Caco-2 (cell line): ENCODE measurements around the gene PHACTR1. TPM values are rescaled to one million over a fixed set of nuclear protein-coding genes. Genes with fewer than 3 reads are reported as not detected.
"Not testable (repeated sequence)": the region's sequence is repeated elsewhere in the genome, so short reads cannot be mapped to it uniquely, and the experiment has no call there.

Experiments
- BruUV-seq: library from RNA; stranded (reverse); fragments of 400-500 nt; replicated peaks from 2 replicates; lab custom pipeline; 2021; lab: Mats Ljungman, UMichigan
- CTCF ChIA-PET: fragments of 300-600 bp; sonication (Branson Sonifier 250); formaldehyde crosslinking; loops from one replicate; lab custom pipeline; 2022; ENCODE audit warnings: antibody characterized with exemption; lab: Charles Lee
- POLR2A ChIA-PET: fragments of 300-600 bp; sonication (Branson Sonifier 250); formaldehyde crosslinking; loops from one replicate; lab custom pipeline; 2022; ENCODE audit warnings: antibody characterized with exemption; lab: Charles Lee
- DNase-seq, 2 experiments: peaks; one replicate each; pipeline versions ENCODE4 v3.0.0 to v3.0.0-alpha.2; 2020 to 2022
- H3K27me3 ChIP-seq: replicated peaks from 2 replicates; pipeline ENCODE4 v1.6.0; 2011; ENCODE audit warnings: low read length; ENCODE audit not compliant: control insufficient read depth, insufficient read depth
- H3K36me3 ChIP-seq: 2 replicates; pipeline ENCODE4 v1.5.1; 2011; ENCODE audit warnings: low read length; ENCODE audit not compliant: control insufficient read depth, insufficient read depth
- H3K4me1 ChIP-seq: fragments of 250-450 bp; sonication (Bioruptor Pico); 2 replicates; pipeline ENCODE4 v1.5.1; 2020; ENCODE audit warnings: mild to moderate bottlenecking
- H3K4me3 ChIP-seq: 2 replicates; pipeline ENCODE4 v1.5.1; 2011; ENCODE audit warnings: low read depth, mild to moderate bottlenecking, control low read depth, low read length
- H3K9me3 ChIP-seq: fragments of 250-450 bp; sonication (Bioruptor Pico); 2 replicates; pipeline ENCODE4 v1.5.1; 2020; ENCODE audit warnings: mild to moderate bottlenecking, moderate library complexity
- H3K27ac Mint-ChIP-seq: one replicate; pipeline ENCODE4 v1.8.0; 2022; ENCODE audit warnings: mixed read lengths; ENCODE audit not compliant: unreplicated experiment
- H3K27me3 Mint-ChIP-seq: one replicate; pipeline ENCODE4 v1.8.0; 2022; ENCODE audit warnings: mixed read lengths; ENCODE audit not compliant: insufficient read depth, unreplicated experiment
- H3K36me3 Mint-ChIP-seq: one replicate; pipeline ENCODE4 v1.8.0; 2022; ENCODE audit warnings: mild to moderate bottlenecking, mixed read lengths; ENCODE audit not compliant: insufficient read depth, unreplicated experiment
- H3K4me1 Mint-ChIP-seq: one replicate; pipeline ENCODE4 v1.8.0; 2022; ENCODE audit warnings: low read depth, mixed read lengths; ENCODE audit not compliant: unreplicated experiment
- H3K4me3 Mint-ChIP-seq: one replicate; pipeline ENCODE4 v1.8.0; 2022; ENCODE audit warnings: mild to moderate bottlenecking, moderate library complexity, mixed read lengths; ENCODE audit not compliant: unreplicated experiment
- H3K9me3 Mint-ChIP-seq: one replicate; pipeline ENCODE4 v1.8.0; 2022; ENCODE audit warnings: mixed read lengths; ENCODE audit not compliant: unreplicated experiment
- intact Hi-C: fragments of 100-400 bp; cut with micrococcal nuclease; formaldehyde crosslinking; loops from one replicate; pipeline ENCODE4 v1.10.0; 2022; ENCODE audit not compliant: unreplicated experiment
- total RNA-seq: library from RNA; stranded (reverse); gene quantifications from 2 replicates; pipeline ENCODE4 v1.2.3, GENCODE V29; 2022
- TF ChIP-seq, protein P1 (sequence below), 2 experiments: fragments of 200-600 bp in 1 of 2; IDR thresholded peaks; 1 replicate in 1 of 2; 2 replicates in 1 of 2; pipeline versions ENCODE4 v1.5.1 to v1.8.0; 2011 to 2022; ENCODE audit warnings: antibody characterized with exemption in 1 of 2, control low read depth in 1 of 2, inconsistent platforms in 1 of 2, low read depth in 1 of 2, low read length in 1 of 2, mild to moderate bottlenecking in 1 of 2, moderate library complexity in 1 of 2; ENCODE audit not compliant: insufficient read depth in 1 of 2, severe bottlenecking in 1 of 2, unreplicated experiment in 1 of 2

Gene PHACTR1
- total RNA-seq, 1 experiment from 2014 or later, result 0.41 TPM

DNA sequence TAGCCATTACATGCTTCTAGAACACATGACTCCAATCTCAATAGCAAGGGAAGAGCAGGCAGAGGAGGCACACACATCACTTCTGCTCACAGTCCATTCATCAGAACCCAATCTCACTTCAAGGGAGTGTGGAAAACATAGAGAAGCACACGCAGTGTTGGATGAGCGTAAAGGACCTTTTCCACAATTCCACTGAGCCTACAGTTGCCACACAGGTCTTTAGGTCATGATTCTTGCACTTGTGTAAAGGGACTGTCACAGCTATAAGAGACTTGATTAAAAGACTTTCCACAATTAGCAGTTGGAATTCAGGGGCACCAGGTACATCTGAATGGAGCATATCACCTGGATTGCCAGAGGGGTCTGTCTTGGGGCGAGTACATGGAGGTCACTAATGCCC, 525.6 kb downstream of the PHACTR1 start:
- H3K4me3 Mint-ChIP-seq, result no peak overlapping the region
- Histone ChIP-seq H3K9me3 (no peaks in the 10 kb centered on the region), H3K4me3 (no peak overlapping the region), H3K27me3 (no peaks in the 10 kb centered on the region), H3K4me1 (0 out of 2 replicates have a peak, but pooled peaks cover 7% of the 10 kb centered on the region), H3K36me3 (no peaks in the 10 kb centered on the region)
- H3K27ac Mint-ChIP-seq, result no peak overlapping the region
- POLR2A ChIA-PET, result no interaction called here
- H3K9me3 Mint-ChIP-seq, result no peaks in the 10 kb centered on the region
- DNase-seq, result no peak
- H3K27me3 Mint-ChIP-seq, result no peaks in the 10 kb centered on the region
- peaks cover 8% of the 10 kb centered on the region for H3K4me1 Mint-ChIP-seq
- no TSS peak for BruUV-seq
- TF ChIP-seq, protein P1, sequence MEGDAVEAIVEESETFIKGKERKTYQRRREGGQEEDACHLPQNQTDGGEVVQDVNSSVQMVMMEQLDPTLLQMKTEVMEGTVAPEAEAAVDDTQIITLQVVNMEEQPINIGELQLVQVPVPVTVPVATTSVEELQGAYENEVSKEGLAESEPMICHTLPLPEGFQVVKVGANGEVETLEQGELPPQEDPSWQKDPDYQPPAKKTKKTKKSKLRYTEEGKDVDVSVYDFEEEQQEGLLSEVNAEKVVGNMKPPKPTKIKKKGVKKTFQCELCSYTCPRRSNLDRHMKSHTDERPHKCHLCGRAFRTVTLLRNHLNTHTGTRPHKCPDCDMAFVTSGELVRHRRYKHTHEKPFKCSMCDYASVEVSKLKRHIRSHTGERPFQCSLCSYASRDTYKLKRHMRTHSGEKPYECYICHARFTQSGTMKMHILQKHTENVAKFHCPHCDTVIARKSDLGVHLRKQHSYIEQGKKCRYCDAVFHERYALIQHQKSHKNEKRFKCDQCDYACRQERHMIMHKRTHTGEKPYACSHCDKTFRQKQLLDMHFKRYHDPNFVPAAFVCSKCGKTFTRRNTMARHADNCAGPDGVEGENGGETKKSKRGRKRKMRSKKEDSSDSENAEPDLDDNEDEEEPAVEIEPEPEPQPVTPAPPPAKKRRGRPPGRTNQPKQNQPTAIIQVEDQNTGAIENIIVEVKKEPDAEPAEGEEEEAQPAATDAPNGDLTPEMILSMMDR (IDR thresholded peaks at IDR 0.05; ENCODE audit: insufficient read depth in 1 of 2, low read depth in 1 of 2, low read length in 1 of 2, severe bottlenecking in 1 of 2, unreplicated experiment in 1 of 2), result no peak
- H3K36me3 Mint-ChIP-seq, result no peaks in the 10 kb centered on the region
- CTCF ChIA-PET, result no interaction called here
- intact Hi-C loops, result no loop called here

DNA sequence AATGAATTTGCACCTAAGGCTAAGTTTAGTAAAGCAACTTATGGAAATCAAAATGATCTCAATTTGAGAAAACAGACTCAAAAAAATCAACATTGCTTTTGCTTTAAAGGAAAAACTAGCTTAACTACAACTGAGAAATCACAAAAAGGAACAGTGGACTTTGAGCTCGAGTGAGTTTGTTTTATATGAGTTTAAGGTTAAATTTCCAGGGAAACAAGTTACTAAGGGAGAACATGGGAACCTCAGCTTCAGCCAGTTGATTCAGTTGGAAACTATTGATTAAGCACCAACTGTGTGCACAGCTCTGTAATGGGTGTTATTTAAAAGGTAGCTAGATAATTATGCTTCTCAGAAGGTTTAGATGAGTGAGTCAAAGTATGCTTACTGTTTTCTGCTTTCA, 526.0 kb downstream of the PHACTR1 start:
- H3K27me3 ChIP-seq, result no peaks in the 10 kb centered on the region
- TF ChIP-seq, protein P1 (IDR thresholded peaks at IDR 0.05; ENCODE audit: insufficient read depth in 1 of 2, low read depth in 1 of 2, low read length in 1 of 2, severe bottlenecking in 1 of 2, unreplicated experiment in 1 of 2), result no peak
- Mint-ChIP-seq H3K36me3 (no peaks in the 10 kb centered on the region), H3K27ac (no peak overlapping the region), H3K4me3 (no peak overlapping the region), H3K4me1 (peaks cover 8% of the 10 kb centered on the region), H3K9me3 (no peaks in the 10 kb centered on the region), H3K27me3 (no peaks in the 10 kb centered on the region)
- BruUV-seq, result no TSS peak
- intact Hi-C loops, result no loop called here
- H3K4me3 ChIP-seq, result no peak overlapping the region
- H3K9me3 ChIP-seq, result no peaks in the 10 kb centered on the region
- CTCF ChIA-PET, result no interaction called here
- POLR2A ChIA-PET, result no interaction called here
- DNase-seq, result no peak
- no peaks in the 10 kb centered on the region for H3K36me3 ChIP-seq
- H3K4me1 ChIP-seq, result 0 out of 2 replicates have a peak, but pooled peaks cover 7% of the 10 kb centered on the region

DNA sequence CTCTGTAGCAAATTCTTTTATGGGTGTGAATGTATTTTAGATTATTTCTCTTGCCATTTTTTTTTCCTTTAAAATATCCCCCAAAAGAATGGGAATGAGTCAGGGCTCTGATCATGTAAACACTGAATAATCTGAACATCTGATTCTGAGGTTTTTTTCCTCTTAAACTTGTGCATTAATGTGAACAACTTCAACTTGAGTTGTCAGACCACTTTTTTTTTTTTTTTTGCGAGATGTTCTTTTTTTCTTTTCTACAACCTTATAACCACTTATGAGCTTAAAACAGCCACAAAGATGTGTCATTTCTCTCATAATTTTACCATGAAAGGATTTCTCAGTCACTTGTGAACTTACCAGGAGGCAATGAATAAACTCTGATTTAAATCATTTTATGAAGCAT, 526.5 kb downstream of the PHACTR1 start:
- no peaks in the 10 kb centered on the region for H3K27me3 Mint-ChIP-seq
- H3K27me3 ChIP-seq, result no peaks in the 10 kb centered on the region
- no peak overlapping the region for H3K27ac Mint-ChIP-seq
- no peaks in the 10 kb centered on the region for H3K36me3 ChIP-seq
- H3K4me1 Mint-ChIP-seq, result peaks cover 8% of the 10 kb centered on the region
- CTCF ChIA-PET, result no interaction called here
- no TSS peak for BruUV-seq
- TF ChIP-seq, protein P1 (IDR thresholded peaks at IDR 0.05; ENCODE audit: insufficient read depth in 1 of 2, low read depth in 1 of 2, low read length in 1 of 2, severe bottlenecking in 1 of 2, unreplicated experiment in 1 of 2), result no peak
- H3K4me3 Mint-ChIP-seq, result no peak overlapping the region
- no peaks in the 10 kb centered on the region for H3K36me3 Mint-ChIP-seq
- H3K9me3 Mint-ChIP-seq, result no peaks in the 10 kb centered on the region
- POLR2A ChIA-PET, result no interaction called here
- DNase-seq, result no peak
- 0 out of 2 replicates have a peak, but pooled peaks cover 7% of the 10 kb centered on the region for H3K4me1 ChIP-seq
- intact Hi-C loops, result no loop called here
- no peaks in the 10 kb centered on the region for H3K9me3 ChIP-seq
- H3K4me3 ChIP-seq, result no peak overlapping the region

DNA sequence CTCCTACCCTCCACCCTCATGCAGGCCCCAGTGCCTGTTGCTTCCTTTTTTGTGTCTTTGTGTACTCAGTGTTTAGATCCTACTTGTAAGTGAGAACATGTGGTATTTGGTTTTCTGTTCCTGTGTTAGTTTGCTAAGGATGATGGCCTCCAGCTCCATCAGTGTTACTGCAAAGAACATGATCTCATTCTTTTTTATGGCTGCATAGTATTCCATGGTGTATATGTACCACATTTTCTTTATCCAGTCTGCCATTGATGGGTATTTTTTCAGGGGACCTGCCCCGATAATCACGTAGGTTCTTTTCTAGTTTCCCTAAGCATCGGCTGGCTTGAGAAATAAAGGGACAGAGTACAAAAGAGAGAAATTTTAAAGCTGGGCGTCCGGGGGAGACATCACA, 527.2 kb downstream of the PHACTR1 start:
- H3K9me3 Mint-ChIP-seq, H3K27me3 ChIP-seq, POLR2A ChIA-PET: not testable (repeated sequence)

More for the DNA sequence above, 527.2 kb downstream of the PHACTR1 start:
- H3K36me3 ChIP-seq, H3K4me3 Mint-ChIP-seq, H3K27ac Mint-ChIP-seq, H3K4me1 Mint-ChIP-seq, H3K27me3 Mint-ChIP-seq, H3K4me3 ChIP-seq, intact Hi-C loops, DNase-seq, H3K4me1 ChIP-seq, CTCF ChIA-PET, H3K9me3 ChIP-seq, BruUV-seq, H3K36me3 Mint-ChIP-seq: not testable (repeated sequence)
